Stomach (tissue), 9 donors: ENCODE results near the gene KCTD12. TPM values are rescaled to one million over a fixed set of nuclear protein-coding genes. Genes with fewer than 3 reads are reported as not detected.
A peak's percentile ranks its signal among the peaks of the same experiment; 100 is the strongest.

Source experiments
- DNase-seq, 2 donors: peaks; one replicate each; pipeline versions ENCODE4 v3.0.0 to v3.0.0-alpha.2; 2013 to 2019
- H3K27ac ChIP-seq, 5 donors: fragments of 200-600 bp in 4 of 5; sonication (generic) in 4 of 5; one replicate each; pipeline ENCODE4 v1.5.1; 2013 to 2019; ENCODE audit warnings: mild to moderate bottlenecking in 1 of 5, moderate library complexity in 1 of 5
- H3K27me3 ChIP-seq, 3 donors: fragments of 200-600 bp; sonication (generic); one replicate each; pipeline ENCODE4 v1.5.1; 2017 to 2019; ENCODE audit warnings: mixed run types in 1 of 3
- H3K36me3 ChIP-seq, 4 donors: fragments of 200-600 bp; sonication (generic); 1 replicate in 3 of 4; 2 replicates in 1 of 4; pipeline ENCODE4 v1.5.1; 2016 to 2019
- H3K4me1 ChIP-seq, 4 donors: fragments of 200-600 bp; sonication (generic); one replicate each; pipeline ENCODE4 v1.5.1; 2016 to 2019
- H3K4me3 ChIP-seq, 4 donors: fragments of 200-600 bp; sonication (generic) in 3 of 4; one replicate each; pipeline ENCODE4 v1.5.1; 2016 to 2019; ENCODE audit warnings: mild to moderate bottlenecking in 1 of 4
- H3K9me3 ChIP-seq, 4 donors: fragments of 200-600 bp; sonication (generic); one replicate each; pipeline ENCODE4 v1.5.1; 2016 to 2019
- CTCF ChIP-seq, 7 experiments: fragments of 450-650 bp in 4 of 7; fragments of 200-600 bp in 3 of 7; sonication (generic) in 3 of 7; IDR thresholded peaks; one replicate each; pipeline ENCODE4 v1.5.1; 2016 to 2019; ENCODE audit warnings: antibody characterized with exemption in 7 of 7, control low read depth in 2 of 7, mild to moderate bottlenecking in 1 of 7
- EP300 ChIP-seq: sonication (generic); formaldehyde crosslinking; IDR thresholded peaks from one replicate; pipeline ENCODE4 v1.6.1; 2017; ENCODE audit warnings: antibody characterized with exemption
- POLR2A ChIP-seq, 4 donors: fragments of 450-650 bp; IDR thresholded peaks; one replicate each; pipeline ENCODE4 v1.6.1; 2016; ENCODE audit warnings: antibody characterized with exemption in 4 of 4, control low read depth in 2 of 4, mild to moderate bottlenecking in 1 of 4, moderate library complexity in 1 of 4
- POLR2AphosphoS5 ChIP-seq, 3 donors: sonication (generic); formaldehyde crosslinking; IDR thresholded peaks; one replicate each; pipeline ENCODE4 v1.6.1; 2016; ENCODE audit warnings: antibody characterized with exemption in 3 of 3
- WGBS, 5 donors: extraction: QIAGEN DNeasy Blood & Tissue Kit in 3 of 5; methylation state at CpG; one replicate each; pipeline versions ENCODE4 v1.1.5 to v1.1.7; 2013 to 2018; 5-methylcytosine and 5-hydroxymethylcytosine counted together
- intact Hi-C: fragments of 100-400 bp; cut with DNase I; formaldehyde crosslinking; loops from one replicate; pipeline ENCODE4 v1.15.1; 2023; ENCODE audit warnings: low total_unique reads
- polyA plus RNA-seq, 3 donors: library from polyadenylated mRNA; stranded (reverse); fragments of 200-250 nt; gene quantifications; one replicate each; pipeline ENCODE4 v1.2.3, GENCODE V29; 2013
- total RNA-seq, 5 donors: library from RNA; depleted of rRNA; stranded (reverse); fragments of >200 nt; gene quantifications; one replicate each; pipeline versions ENCODE4 v1.1.0 to v1.2.3, GENCODE V29; 2014 to 2016
- donor health status: healthy with polysubstance abuse.
- donor health status: Bipolar disorder and iron deficiency.
- donor health status: healthy.

KCTD12 gene
- total and polyA plus RNA-seq, 8 donors, result 9.5 to 115 (median 28.4) TPM

GRCh38 chr13:76832258-76832988 is 53.8 kb downstream of the KCTD12 start:
- Histone ChIP-seq H3K4me1 (peaks cover 8 to 40% (median 17%) of the 10 kb centered on the region in 4 donors), H3K4me3 (no peak overlapping the region), H3K36me3 (no peaks in the 10 kb centered on the region), H3K27ac (peak overlapping the region in 2 of 5 donors; percentile 13 to 18), H3K9me3 (no peaks in the 10 kb centered on the region), H3K27me3 (no peaks in the 10 kb centered on the region)
- DNase-seq, result peak in 1 of 2 donors; percentile 64
- 36 to 62% (median 43%) methylated on average over 7 of the region's 7 CpGs for WGBS, 5 donors
- intact Hi-C loops, result no loop called here
- no peak for TF ChIP-seq POLR2A (IDR thresholded peaks at IDR 0.05)
- no peak for TF ChIP-seq CTCF (IDR thresholded peaks at IDR 0.05)
- TF ChIP-seq EP300, result no peak
- TF ChIP-seq POLR2AphosphoS5 (IDR thresholded peaks at IDR 0.05), result no peak

- Histone ChIP-seq H3K9me3 (no peaks in the 10 kb centered on the region), H3K4me1 (peaks cover 8 to 28% (median 17%) of the 10 kb centered on the region in 4 donors)
- DNase-seq, result peak in 1 of 2 donors; percentile 42
Measured at GRCh38 chr13:76830805-76831204, 55.4 kb downstream of the KCTD12 start.

More at GRCh38 chr13:76830805-76831204, 55.4 kb downstream of the KCTD12 start:
- Histone ChIP-seq H3K27ac (no peak overlapping the region), H3K36me3 (no peaks in the 10 kb centered on the region), H3K4me3 (no peak overlapping the region), H3K27me3 (no peaks in the 10 kb centered on the region)
- no peak for TF ChIP-seq EP300
- TF ChIP-seq POLR2A (IDR thresholded peaks at IDR 0.05), result no peak
- TF ChIP-seq POLR2AphosphoS5 (IDR thresholded peaks at IDR 0.05), result no peak
- TF ChIP-seq CTCF (IDR thresholded peaks at IDR 0.05), result no peak
- intact Hi-C loops, result no loop called here
- WGBS, 5 donors, result 89 to 96% (median 95%) methylated on average over 10 of the region's 10 CpGs

Other genes starting within 250 kb of the KCTD12 start
- gene ACOD1, start 62.1 kb upstream of the KCTD12 start, total RNA-seq, result not detected
- under 1 TPM in 1 of 3 donors, not detected in 2; 0.05 TPM for gene ACOD1, start 62.1 kb upstream of the KCTD12 start, polyA plus RNA-seq
- gene CLN5, start 105.7 kb upstream of the KCTD12 start, total RNA-seq, result 10 to 100 TPM in 4 of 5 donors, under 1 TPM in 1; under 0.01 to 84.3 (median 22.9) TPM
- 10 to 100 TPM in 1 of 3 donors, 1 to 10 TPM in 2; 8.4 to 15.0 (median 9.8) TPM for gene CLN5, start 105.7 kb upstream of the KCTD12 start, polyA plus RNA-seq
- gene FBXL3, start 140.8 kb upstream of the KCTD12 start, total RNA-seq, result 10 to 100 TPM; 14.7 to 91.4 (median 48.4) TPM
- 10 to 100 TPM; 12.7 to 21.2 (median 16.4) TPM for gene FBXL3, start 140.8 kb upstream of the KCTD12 start, polyA plus RNA-seq